Calu3 (cell line): ENCODE results near the gene TMIGD3. TPM values are rescaled to one million over a fixed set of nuclear protein-coding genes. Genes with fewer than 3 reads are reported as not detected.
A peak's percentile ranks its signal among the peaks of the same experiment; 100 is the strongest.
"Not testable (repeated sequence)": the region's sequence is repeated elsewhere in the genome, so short reads cannot be mapped to it uniquely, and the experiment has no call there.

ENCODE experiments used
- Bru-seq: library from RNA; stranded (reverse); fragments of 400-500 nt; gene quantifications from one replicate; lab custom pipeline; 2021; lab: Mats Ljungman, UMichigan
- BruChase-seq, 2 experiments: library from RNA; stranded (reverse); fragments of 400-500 nt; gene quantifications; one replicate each; lab custom pipeline; 2021; lab: Mats Ljungman, UMichigan
- BruUV-seq: library from RNA; stranded (reverse); fragments of 400-500 nt; replicated peaks from 2 replicates; lab custom pipeline; 2021; lab: Mats Ljungman, UMichigan
- CTCF ChIA-PET: fragments of 300-600 bp; sonication (Branson Sonifier 250); formaldehyde crosslinking; loops from one replicate; lab custom pipeline; 2022; ENCODE audit warnings: antibody characterized with exemption; lab: Charles Lee
- DNase-seq: peaks from one replicate; pipeline ENCODE4 v3.0.0; 2022
- H3K27ac Mint-ChIP-seq: one replicate; pipeline ENCODE4 v1.8.0; 2022; ENCODE audit warnings: mixed read lengths; ENCODE audit not compliant: unreplicated experiment
- H3K27me3 Mint-ChIP-seq: one replicate; pipeline ENCODE4 v1.8.0; 2022; ENCODE audit warnings: mixed read lengths; ENCODE audit not compliant: unreplicated experiment
- H3K36me3 Mint-ChIP-seq: one replicate; pipeline ENCODE4 v1.8.0; 2022; ENCODE audit warnings: mild to moderate bottlenecking, moderate library complexity, mixed read lengths; ENCODE audit not compliant: insufficient read depth, unreplicated experiment
- H3K4me1 Mint-ChIP-seq: one replicate; pipeline ENCODE4 v1.8.0; 2022; ENCODE audit warnings: mild to moderate bottlenecking, low read depth, mixed read lengths; ENCODE audit not compliant: unreplicated experiment
- H3K4me3 Mint-ChIP-seq: one replicate; pipeline ENCODE4 v1.8.0; 2022; ENCODE audit warnings: mild to moderate bottlenecking, low read depth, moderate library complexity, mixed read lengths; ENCODE audit not compliant: unreplicated experiment
- H3K9me3 Mint-ChIP-seq: one replicate; pipeline ENCODE4 v1.8.0; 2022; ENCODE audit warnings: low read depth, mixed read lengths; ENCODE audit not compliant: unreplicated experiment
- CTCF ChIP-seq: fragments of 200-600 bp; IDR thresholded peaks from one replicate; pipeline ENCODE4 v1.8.0; 2022; ENCODE audit warnings: antibody characterized with exemption; ENCODE audit not compliant: unreplicated experiment
- intact Hi-C: fragments of 100-400 bp; cut with micrococcal nuclease; formaldehyde crosslinking; loops from one replicate; pipeline ENCODE4 v1.10.0; 2022; ENCODE audit not compliant: unreplicated experiment
- long read RNA-seq: library from polyadenylated mRNA; stranded (forward); transcript quantifications from one replicate; pipeline ENCODE4 v2.0.0, GENCODE V29; 2022
- total RNA-seq: library from RNA; stranded (reverse); gene quantifications from 2 replicates; pipeline ENCODE4 v1.2.3, GENCODE V29; 2022

The TMIGD3 gene
- total RNA-seq (not detected in 2 replicates), Bru-seq, nascent RNA (not detected), BruChase-seq, experiment 1, labeled RNA remaining after a 6-hour chase (not detected), BruChase-seq, experiment 2, labeled RNA remaining after a 2-hour chase (percentile 2 among the genes with signal in this experiment)
- long read RNA-seq: 0 reads

GRCh38 chr1:111503585-111504060, at the start of gene TMIGD3, which contains the start of gene ADORA3:
TMIGD3 (minus strand) TSS chr1:111503633; CDS start chr1:111503354, 279 bp downstream.
ADORA3 (minus strand) TSS chr1:111503633; CDS start chr1:111503354, 279 bp downstream.
- no peak within 1 kb of the TSS for H3K27ac Mint-ChIP-seq
- H3K36me3 Mint-ChIP-seq: peaks cover 5% of the 10 kb centered on the region
- H3K9me3 Mint-ChIP-seq: no peaks in the 10 kb centered on the region
- TF ChIP-seq CTCF: no peak
- DNase-seq: no peak
- CTCF ChIA-PET: no interaction called here
- intact Hi-C loops: no loop called here
- H3K27me3 Mint-ChIP-seq: peaks cover 23% of the 10 kb centered on the region
- H3K4me3 Mint-ChIP-seq: no peak within 1 kb of the TSS
- BruUV-seq: no TSS peak
- H3K4me1 Mint-ChIP-seq: peaks cover 8% of the 10 kb centered on the region

- no peaks in the 10 kb centered on the region for H3K9me3 Mint-ChIP-seq
- H3K4me3 Mint-ChIP-seq: no peak overlapping the region
- H3K4me1 Mint-ChIP-seq: no peaks in the 10 kb centered on the region
- H3K27me3 Mint-ChIP-seq: no peaks in the 10 kb centered on the region
- DNase-seq: no peak
- TF ChIP-seq CTCF: no peak
- no peak overlapping the region for H3K27ac Mint-ChIP-seq
- no peaks in the 10 kb centered on the region for H3K36me3 Mint-ChIP-seq
- intact Hi-C loops: no loop called here
- no TSS peak for BruUV-seq
- CTCF ChIA-PET: no interaction called here
Observed at GRCh38 chr1:111553196-111553595, 49.8 kb upstream of the TMIGD3 start.

DNA sequence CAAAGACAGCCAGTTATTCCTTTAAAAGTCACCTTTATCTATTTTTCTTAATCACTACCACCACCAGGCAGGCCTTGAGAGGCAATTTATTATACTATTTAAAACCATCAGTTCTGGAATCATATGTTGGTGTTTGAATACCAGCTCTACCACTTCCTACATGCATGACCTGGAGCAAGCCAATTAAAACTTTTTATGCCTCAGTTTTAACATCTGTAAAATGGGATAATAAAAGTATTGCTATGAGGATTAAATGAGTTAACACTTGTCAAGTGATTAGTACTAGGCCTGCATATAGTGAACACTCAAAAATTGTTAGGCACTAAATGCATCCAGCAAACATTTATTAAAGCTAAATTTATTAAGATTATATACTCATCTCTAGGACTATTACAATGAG, 49.2 kb upstream of the TMIGD3 start:
- CTCF ChIA-PET: no interaction called here
- Mint-ChIP-seq H3K4me3 (no peak overlapping the region), H3K27ac (no peak overlapping the region), H3K4me1 (no peaks in the 10 kb centered on the region), H3K27me3 (no peaks in the 10 kb centered on the region), H3K9me3 (no peaks in the 10 kb centered on the region), H3K36me3 (no peaks in the 10 kb centered on the region)
- intact Hi-C loops: no loop called here
- TF ChIP-seq CTCF: no peak
- no TSS peak for BruUV-seq
- DNase-seq: no peak

DNA sequence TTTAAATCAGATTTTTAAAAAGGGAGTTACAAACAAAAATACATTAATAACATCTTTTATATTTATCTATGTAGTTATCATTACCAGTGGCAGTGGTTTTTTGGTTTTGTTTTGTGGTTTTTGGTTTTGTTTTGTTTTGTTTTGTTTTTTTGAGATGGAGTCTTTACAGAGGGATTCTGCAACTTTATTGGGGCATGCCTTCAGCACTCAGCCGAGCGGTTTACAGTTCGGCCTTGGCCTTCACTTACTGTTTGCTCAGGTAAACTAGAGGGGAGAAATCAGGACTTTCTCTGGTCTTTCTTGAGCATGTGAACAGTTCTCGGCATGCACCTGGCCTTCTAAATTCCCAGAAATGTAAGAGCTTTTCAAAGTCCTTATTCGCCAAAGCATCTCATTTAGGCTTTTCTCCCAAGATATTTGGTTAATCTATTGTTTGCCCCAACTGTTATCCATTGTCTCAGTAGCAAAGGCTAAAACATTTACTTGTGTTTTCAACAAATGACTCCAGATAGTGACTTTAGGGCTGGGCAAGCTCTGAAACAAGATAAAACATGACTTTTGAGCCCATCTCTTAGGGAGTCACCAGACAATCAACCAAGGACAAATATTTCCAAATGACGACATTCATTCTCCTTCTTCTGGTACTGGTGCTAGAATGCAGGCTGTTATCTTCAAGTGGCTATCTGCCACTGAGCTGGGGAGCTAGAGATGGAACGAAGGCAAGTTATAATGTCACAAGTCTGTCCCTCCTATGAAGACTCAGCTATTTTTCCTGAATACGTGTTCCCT, 48.4 kb upstream of the TMIGD3 start:
- CTCF ChIA-PET: no interaction called here
- DNase-seq: no peak
- H3K4me1 Mint-ChIP-seq: no peaks in the 10 kb centered on the region
- H3K27ac Mint-ChIP-seq: no peak overlapping the region
- H3K4me3 Mint-ChIP-seq: no peak overlapping the region
- no peak for TF ChIP-seq CTCF
- intact Hi-C loops: no loop called here
- H3K36me3 Mint-ChIP-seq: no peaks in the 10 kb centered on the region
- BruUV-seq: no TSS peak
- no peaks in the 10 kb centered on the region for H3K9me3 Mint-ChIP-seq
- no peaks in the 10 kb centered on the region for H3K27me3 Mint-ChIP-seq

- H3K4me1 Mint-ChIP-seq, DNase-seq, H3K27ac Mint-ChIP-seq, BruUV-seq, H3K9me3 Mint-ChIP-seq, H3K4me3 Mint-ChIP-seq, H3K36me3 Mint-ChIP-seq, intact Hi-C loops, H3K27me3 Mint-ChIP-seq, CTCF ChIA-PET: not testable (repeated sequence)
Observed at GRCh38 chr1:111547786-111548185, 44.4 kb upstream of the TMIGD3 start.
